HL-60/S4 treated with phorbol 12-myristate 13-acetate at 8.2 ng/mL for 4 days and 3 days (cell line): ENCODE data around the gene CLEC4F.

Source experiments
- in situ Hi-C: fragments of 300-500 bp; cut with MboI; formaldehyde crosslinking; loops from 2 replicates; pipeline ENCODE4 v1.15.0; 2022; ENCODE audit warnings: low sequenced_read_pairs

The CLEC4F gene

GRCh38 chr2:70790136-70790828 is 30.1 kb downstream of the CLEC4F start, which contains the start of gene FIGLA:
TSS of gene FIGLA (minus strand) at chr2:70790643. CDS start at chr2:70790638, 5 bp downstream.
- in situ Hi-C loops: loop anchor here (25.0 kb wide), 1 partner anchor 147 kb away; the partner anchor contains the start of gene ATP6V1B1

- in situ Hi-C loops: loop anchor here (25.0 kb wide), 1 partner anchor 148 kb away; the partner anchor contains the start of gene ATP6V1B1
Observed at GRCh38 chr2:70789304-70790135, 30.9 kb downstream of the CLEC4F start.

- in situ Hi-C loops: loop anchor here (25.0 kb wide), 1 partner anchor 152 kb away; the partner anchor contains the start of gene ATP6V1B1
Observed at GRCh38 chr2:70785137-70785911, 35.1 kb downstream of the CLEC4F start.

GRCh38 chr2:70784320-70784719 is 36.1 kb downstream of the CLEC4F start:
- in situ Hi-C loops: loop anchor here (25.0 kb wide), 1 partner anchor 153 kb away; the partner anchor contains the start of gene ATP6V1B1

- in situ Hi-C loops: loop anchor here (25.0 kb wide), 1 partner anchor 157 kb away; the partner anchor contains the start of gene ATP6V1B1
Observed at GRCh38 chr2:70779911-70780545, 40.4 kb downstream of the CLEC4F start.

GRCh38 chr2:70779491-70779890 is 40.9 kb downstream of the CLEC4F start:
- in situ Hi-C loops: loop anchor here (25.0 kb wide), 1 partner anchor 158 kb away; the partner anchor contains the start of gene ATP6V1B1

- in situ Hi-C loops: loop anchor here (25.0 kb wide), 1 partner anchor 159 kb away; the partner anchor contains the start of gene ATP6V1B1
Observed at GRCh38 chr2:70778676-70779075, 41.7 kb downstream of the CLEC4F start.

- in situ Hi-C loops: loop anchor here (25.0 kb wide), 1 partner anchor 160 kb away; the partner anchor contains the start of gene ATP6V1B1
Observed at GRCh38 chr2:70777450-70777849, 42.9 kb downstream of the CLEC4F start.

- in situ Hi-C loops: loop anchor here (25.0 kb wide), 1 partner anchor 161 kb away; the partner anchor contains the start of gene ATP6V1B1
Observed at GRCh38 chr2:70776266-70776665, 44.1 kb downstream of the CLEC4F start.

GRCh38 chr2:70775141-70775540 is 45.3 kb downstream of the CLEC4F start:
- in situ Hi-C loops: loop anchor here (25.0 kb wide), 1 partner anchor 162 kb away; the partner anchor contains the start of gene ATP6V1B1

- in situ Hi-C loops: no loop called here
Observed at GRCh38 chr2:70772486-70773155, 47.8 kb downstream of the CLEC4F start.

GRCh38 chr2:70771446-70771845 is 49.0 kb downstream of the CLEC4F start:
- in situ Hi-C loops: no loop called here

- in situ Hi-C loops: no loop called here
Observed at GRCh38 chr2:70769450-70769849, 50.9 kb downstream of the CLEC4F start.

- in situ Hi-C loops: no loop called here
Observed at GRCh38 chr2:70768590-70769085, 51.8 kb downstream of the CLEC4F start.

GRCh38 chr2:70767699-70768589 is 52.5 kb downstream of the CLEC4F start, which contains the start of gene ADD2:
TSS of gene ADD2 (minus strand) at chr2:70768200. CDS start at chr2:70706408, 61,792 bp downstream.
- in situ Hi-C loops: no loop called here

GRCh38 chr2:70767079-70767698 is 53.2 kb downstream of the CLEC4F start:
- in situ Hi-C loops: no loop called here

- in situ Hi-C loops: no loop called here
Observed at GRCh38 chr2:70766357-70767078, 53.9 kb downstream of the CLEC4F start.
